Lower leg skin (tissue), 4 donors: ENCODE measurements around the gene UBASH3B. TPM values are rescaled to one million over a fixed set of nuclear protein-coding genes. Genes with fewer than 3 reads are reported as not detected.

Experiments used
- DNase-seq, 2 donors: peaks; one replicate each; pipeline ENCODE4 v3.0.0-alpha.2; 2019; ENCODE audit warnings: low spot score in 2 of 2
- H3K4me3 ChIP-seq: fragments of 200-600 bp; sonication (generic); 2 replicates; pipeline ENCODE4 v1.5.1; 2017; ENCODE audit warnings: mild to moderate bottlenecking, low read depth; ENCODE audit not compliant: poor library complexity, severe bottlenecking
- POLR2A ChIP-seq, 2 donors: fragments of 450-650 bp; IDR thresholded peaks; one replicate each; pipeline ENCODE4 v1.6.1; 2016 to 2017; ENCODE audit warnings: antibody characterized with exemption in 2 of 2, mild to moderate bottlenecking in 1 of 2, moderate library complexity in 1 of 2
- WGBS, 2 donors: methylation state at CpG; one replicate each; pipeline ENCODE4 v1.1.5; 2018; 5-methylcytosine and 5-hydroxymethylcytosine counted together
- intact Hi-C: fragments of 100-400 bp; cut with DNase I; formaldehyde crosslinking; loops from one replicate; pipeline ENCODE4 v1.15.0; 2023; ENCODE audit warnings: low total_unique reads
- total RNA-seq, 4 donors: library from RNA; depleted of rRNA; stranded (reverse); fragments of >200 nt; gene quantifications; one replicate each; pipeline ENCODE4 v1.1.0, GENCODE V29; 2016
- TF ChIP-seq, protein P1 (sequence below), 3 donors: fragments of 450-650 bp; IDR thresholded peaks; one replicate each; pipeline ENCODE4 v1.5.1; 2016; ENCODE audit warnings: antibody characterized with exemption in 3 of 3, mild to moderate bottlenecking in 3 of 3, moderate library complexity in 2 of 3

UBASH3B gene
- total RNA-seq, 4 donors from 2014 or later = 14.2 to 58.4 (median 35.6) TPM

DNA sequence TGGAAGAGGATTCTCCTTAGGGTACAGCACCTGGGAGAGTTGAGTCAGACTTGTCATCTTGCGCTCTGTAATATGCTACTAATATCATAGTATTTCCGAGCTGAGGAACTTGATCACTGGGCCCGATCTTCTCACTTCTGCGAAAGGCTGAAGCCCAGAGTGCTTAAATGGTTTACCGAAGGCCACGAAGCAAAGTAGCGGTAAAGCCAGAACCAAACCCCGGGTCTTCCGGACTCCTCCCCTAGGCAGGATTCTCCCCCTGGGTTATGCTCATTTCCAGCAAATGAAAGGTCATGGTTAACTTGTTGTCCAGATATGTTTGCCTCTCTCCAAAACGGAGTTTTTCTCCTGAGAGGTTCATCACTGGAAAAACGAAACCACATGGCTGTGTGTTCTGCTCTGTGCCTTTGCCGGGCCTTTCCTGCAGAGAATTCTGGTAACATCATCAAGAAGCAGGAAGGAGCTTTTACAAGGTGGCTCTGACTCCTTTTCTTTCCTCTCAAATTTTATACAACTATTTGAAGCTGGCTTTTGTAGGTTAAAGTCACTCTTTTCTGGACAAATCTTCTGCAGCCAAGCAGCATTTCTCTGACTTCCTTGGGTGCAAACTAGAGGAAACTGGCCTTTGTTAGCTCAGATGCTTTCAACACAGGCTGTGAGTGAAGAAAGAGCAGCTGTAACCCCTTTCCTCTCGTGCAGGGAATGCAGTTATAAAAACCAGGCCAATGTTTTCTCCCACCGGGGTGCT lies 35.5 kb downstream of the UBASH3B start:
- intact Hi-C loops = no loop called here
- no peak overlapping the region for H3K4me3 ChIP-seq
- TF ChIP-seq, protein P1, sequence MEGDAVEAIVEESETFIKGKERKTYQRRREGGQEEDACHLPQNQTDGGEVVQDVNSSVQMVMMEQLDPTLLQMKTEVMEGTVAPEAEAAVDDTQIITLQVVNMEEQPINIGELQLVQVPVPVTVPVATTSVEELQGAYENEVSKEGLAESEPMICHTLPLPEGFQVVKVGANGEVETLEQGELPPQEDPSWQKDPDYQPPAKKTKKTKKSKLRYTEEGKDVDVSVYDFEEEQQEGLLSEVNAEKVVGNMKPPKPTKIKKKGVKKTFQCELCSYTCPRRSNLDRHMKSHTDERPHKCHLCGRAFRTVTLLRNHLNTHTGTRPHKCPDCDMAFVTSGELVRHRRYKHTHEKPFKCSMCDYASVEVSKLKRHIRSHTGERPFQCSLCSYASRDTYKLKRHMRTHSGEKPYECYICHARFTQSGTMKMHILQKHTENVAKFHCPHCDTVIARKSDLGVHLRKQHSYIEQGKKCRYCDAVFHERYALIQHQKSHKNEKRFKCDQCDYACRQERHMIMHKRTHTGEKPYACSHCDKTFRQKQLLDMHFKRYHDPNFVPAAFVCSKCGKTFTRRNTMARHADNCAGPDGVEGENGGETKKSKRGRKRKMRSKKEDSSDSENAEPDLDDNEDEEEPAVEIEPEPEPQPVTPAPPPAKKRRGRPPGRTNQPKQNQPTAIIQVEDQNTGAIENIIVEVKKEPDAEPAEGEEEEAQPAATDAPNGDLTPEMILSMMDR (IDR thresholded peaks at IDR 0.05) = no peak
- no peak for TF ChIP-seq POLR2A (IDR thresholded peaks at IDR 0.05)
- 71 to 78% methylated on average over 14 of the region's 14 CpGs for WGBS, 2 donors
- no peak for DNase-seq

DNA sequence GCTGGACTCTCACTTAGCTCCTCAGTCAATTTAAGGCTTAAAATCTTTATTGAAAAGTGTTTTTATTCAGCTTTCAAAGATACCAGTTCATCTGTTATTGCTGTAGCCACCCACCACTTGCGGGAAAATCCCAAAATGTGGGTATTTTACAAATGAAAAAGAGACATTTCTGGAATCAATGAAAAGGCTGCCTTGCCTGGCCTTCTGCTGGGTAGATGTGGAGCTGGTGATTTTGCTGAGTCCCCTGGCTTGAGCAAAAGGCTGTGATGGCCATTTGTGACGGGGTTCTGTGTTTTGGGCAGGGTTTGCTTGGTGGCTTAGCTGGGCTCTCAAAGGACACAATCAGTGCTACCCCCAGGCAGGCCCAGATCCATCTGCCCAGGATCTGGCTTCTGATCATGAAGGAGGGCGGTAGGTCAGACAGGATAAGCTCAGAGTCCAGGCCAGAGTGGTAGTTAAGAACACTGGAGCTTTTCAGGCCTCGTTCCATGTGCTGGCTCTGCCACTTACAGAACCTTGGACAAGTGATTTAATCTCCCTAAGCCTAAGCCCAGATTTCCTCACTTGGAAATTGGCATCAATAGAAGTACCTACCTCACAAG lies 36.1 kb downstream of the UBASH3B start:
- no peak for DNase-seq
- WGBS, 2 donors = 73 to 74% methylated on average over 4 of the region's 4 CpGs
- TF ChIP-seq, protein P1 (IDR thresholded peaks at IDR 0.05) = no peak
- no peak for TF ChIP-seq POLR2A (IDR thresholded peaks at IDR 0.05)
- intact Hi-C loops = no loop called here
- H3K4me3 ChIP-seq = no peak overlapping the region

DNA sequence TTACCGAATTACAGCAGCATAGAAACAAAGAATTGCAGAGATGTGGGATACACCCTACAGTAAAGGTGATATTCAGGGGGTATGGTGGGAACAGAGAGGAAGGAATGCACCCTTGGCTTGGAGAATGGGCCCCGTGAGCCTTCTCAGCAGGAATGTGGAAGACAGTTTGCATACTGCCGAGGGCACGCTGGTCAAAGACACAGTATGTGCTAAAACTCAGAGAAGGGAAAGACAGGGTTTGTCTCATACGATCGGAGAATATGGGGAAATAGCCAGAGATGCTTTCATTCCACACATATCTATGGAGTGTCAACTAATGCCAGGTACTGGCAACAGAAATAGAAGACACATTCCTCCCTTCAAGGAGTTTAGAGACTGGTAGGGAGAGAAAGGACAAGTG lies 36.9 kb downstream of the UBASH3B start:
- no peak for DNase-seq
- 80 to 85% methylated on average over 6 of the region's 6 CpGs for WGBS, 2 donors
- intact Hi-C loops = no loop called here
- no peak overlapping the region for H3K4me3 ChIP-seq
- TF ChIP-seq POLR2A (IDR thresholded peaks at IDR 0.05) = no peak
- TF ChIP-seq, protein P1 (IDR thresholded peaks at IDR 0.05) = no peak

DNA sequence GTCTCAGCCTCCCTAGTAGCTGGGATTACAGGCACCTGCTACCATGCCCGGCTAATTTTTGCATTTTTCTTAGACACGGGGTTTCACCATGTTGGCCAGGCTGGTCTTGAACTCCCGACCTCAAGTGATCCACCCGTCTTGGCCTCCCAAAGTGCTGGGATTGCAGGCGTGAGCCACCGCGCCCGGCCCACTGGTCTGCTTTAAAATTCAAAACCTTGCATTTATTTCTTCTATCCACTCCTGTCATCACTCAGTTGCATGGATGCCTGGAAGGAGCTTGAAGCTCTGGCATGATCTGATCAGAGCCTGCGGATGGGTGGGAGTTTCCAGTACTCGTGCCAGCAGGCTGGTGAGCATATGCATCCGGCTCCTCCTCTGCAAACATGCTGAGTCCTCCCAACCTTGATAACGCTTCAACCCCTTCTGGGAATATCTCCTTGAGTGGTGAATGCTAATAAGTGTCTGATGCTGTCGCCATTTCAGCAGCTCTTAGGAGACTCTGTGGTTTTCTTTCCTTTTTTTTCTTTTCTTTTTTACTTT lies 39.6 kb downstream of the UBASH3B start:
- H3K4me3 ChIP-seq = no peak overlapping the region
- intact Hi-C loops = no loop called here
- WGBS, 2 donors = 83 to 88% methylated on average over 13 of the region's 13 CpGs
- TF ChIP-seq, protein P1 (IDR thresholded peaks at IDR 0.05) = no peak
- no peak for TF ChIP-seq POLR2A (IDR thresholded peaks at IDR 0.05)
- no peak for DNase-seq

DNA sequence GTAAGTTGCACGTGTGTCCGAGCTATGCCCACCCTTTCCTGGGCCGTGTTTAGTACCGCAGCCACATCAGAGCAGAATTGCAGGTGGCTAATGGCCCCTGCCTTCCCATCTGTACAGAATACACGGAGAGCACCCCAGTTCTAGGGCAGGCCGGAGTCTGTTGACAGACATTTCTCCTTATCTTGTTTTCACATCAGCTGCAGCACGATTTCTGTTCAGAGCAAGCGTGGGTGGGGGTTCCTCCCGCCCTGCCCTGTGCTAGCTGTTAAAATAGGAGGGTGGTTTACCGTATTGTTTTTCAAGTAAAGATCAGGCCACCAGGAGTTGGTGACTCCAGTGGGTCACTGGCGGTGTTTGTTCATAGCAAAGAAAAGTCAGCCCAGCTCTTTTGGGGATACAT lies 41.1 kb downstream of the UBASH3B start:
- intact Hi-C loops = no loop called here
- H3K4me3 ChIP-seq = no peak overlapping the region
- WGBS, 2 donors = 73 to 80% methylated on average over 11 of the region's 11 CpGs
- TF ChIP-seq, protein P1 (IDR thresholded peaks at IDR 0.05) = no peak
- TF ChIP-seq POLR2A (IDR thresholded peaks at IDR 0.05) = no peak
- DNase-seq = no peak
